HFFc6 (cell line): Measurements from ENCODE around the gene ST7. TPM values are rescaled to one million over a fixed set of nuclear protein-coding genes. Genes with fewer than 3 reads are reported as not detected.
A peak's percentile ranks its signal among the peaks of the same experiment; 100 is the strongest.

Experiments used
- DNase-seq: peaks from one replicate; pipeline ENCODE4 v3.0.0-alpha.2; 2018
- H3K27ac Mint-ChIP-seq: 2 replicates; pipeline ENCODE4 v1.8.0; 2020; ENCODE audit warnings: mild to moderate bottlenecking, mixed read lengths
- H3K27me3 Mint-ChIP-seq: 2 replicates; pipeline ENCODE4 v1.8.0; 2021; ENCODE audit warnings: mild to moderate bottlenecking, moderate library complexity, mixed read lengths; ENCODE audit not compliant: insufficient read depth
- H3K36me3 Mint-ChIP-seq: 2 replicates; pipeline ENCODE4 v1.8.0; 2021; ENCODE audit warnings: low read depth, mixed read lengths
- H3K4me1 Mint-ChIP-seq: 2 replicates; pipeline ENCODE4 v1.8.0; 2020; ENCODE audit warnings: low read depth, mixed read lengths
- H3K4me3 Mint-ChIP-seq: 2 replicates; pipeline ENCODE4 v1.8.0; 2020; ENCODE audit warnings: mild to moderate bottlenecking, moderate library complexity, mixed read lengths
- H3K9me3 Mint-ChIP-seq: 2 replicates; pipeline ENCODE4 v1.8.0; 2020; ENCODE audit warnings: mild to moderate bottlenecking, mixed read lengths
- CTCF ChIP-seq: fragments of 200-600 bp; sonication (generic); IDR thresholded peaks from 2 replicates; pipeline ENCODE4 v1.5.0; 2021; ENCODE audit warnings: antibody characterized with exemption, mild to moderate bottlenecking
- total RNA-seq, 6 experiments: library from RNA; stranded (reverse); fragmentation: NEBNext Ultra II Directional; extraction: Animal tissue kit (Norgen Biotek cat#: 25700); gene quantifications; 2 replicates in 1 of 6; 3 replicates in 5 of 6; pipeline ENCODE4 v1.2.3, GENCODE V29; 2021

The ST7 gene
- total RNA-seq, 6 experiments from 2014 or later, result 13.5 to 18.8 (median 16.8) TPM

GRCh38 chr7:116918704-116919103, 34.6 kb upstream of the ST7 start:
- Mint-ChIP-seq H3K4me3 (no peak overlapping the region), H3K27ac (no peak overlapping the region), H3K27me3 (peaks cover 3% of the 10 kb centered on the region; the same call in 1 of the 2 replicates), H3K9me3 (no peaks in the 10 kb centered on the region), H3K4me1 (peaks cover 5% of the 10 kb centered on the region; the same call in 1 of the 2 replicates), H3K36me3 (peaks cover 19% of the 10 kb centered on the region)
- DNase-seq, result peak; percentile 3
- no peak for TF ChIP-seq CTCF

- H3K27ac Mint-ChIP-seq, result no peak overlapping the region
- peaks cover 19% of the 10 kb centered on the region for H3K36me3 Mint-ChIP-seq
- no peak for DNase-seq
- H3K4me3 Mint-ChIP-seq, result no peak overlapping the region
- TF ChIP-seq CTCF, result no peak
- H3K9me3 Mint-ChIP-seq, result no peaks in the 10 kb centered on the region
- H3K27me3 Mint-ChIP-seq, result peaks cover 4% of the 10 kb centered on the region; the same call in 1 of the 2 replicates
- peaks cover 12% of the 10 kb centered on the region; the same call in 1 of the 2 replicates for H3K4me1 Mint-ChIP-seq
These were observed 32.9 kb upstream of the ST7 start for GRCh38 chr7:116920359-116920758.

- Mint-ChIP-seq H3K27me3 (peaks cover 4% of the 10 kb centered on the region; the same call in 1 of the 2 replicates), H3K9me3 (no peaks in the 10 kb centered on the region), H3K4me1 (peaks cover 12% of the 10 kb centered on the region; the same call in 1 of the 2 replicates), H3K27ac (no peak overlapping the region), H3K36me3 (peaks cover 17% of the 10 kb centered on the region), H3K4me3 (no peak overlapping the region)
- no peak for TF ChIP-seq CTCF
- DNase-seq, result no peak
These were observed 30.8 kb upstream of the ST7 start for GRCh38 chr7:116922545-116922944.

GRCh38 chr7:116924741-116925140, 28.6 kb upstream of the ST7 start:
- peaks cover 8% of the 10 kb centered on the region; the same call in 1 of the 2 replicates for H3K36me3 Mint-ChIP-seq
- TF ChIP-seq CTCF, result no peak
- no peak for DNase-seq
- no peaks in the 10 kb centered on the region for H3K9me3 Mint-ChIP-seq
- peaks cover 4% of the 10 kb centered on the region; the same call in 1 of the 2 replicates for H3K27me3 Mint-ChIP-seq
- no peak overlapping the region for H3K27ac Mint-ChIP-seq
- H3K4me1 Mint-ChIP-seq, result peaks cover 18% of the 10 kb centered on the region; the same call in 1 of the 2 replicates
- H3K4me3 Mint-ChIP-seq, result no peak overlapping the region

GRCh38 chr7:116929021-116929420, 24.3 kb upstream of the ST7 start:
- Mint-ChIP-seq H3K4me1 (peaks cover 25% of the 10 kb centered on the region), H3K4me3 (no peak overlapping the region), H3K9me3 (no peaks in the 10 kb centered on the region), H3K27ac (no peak overlapping the region), H3K27me3 (no peaks in the 10 kb centered on the region; the same call in 1 of the 2 replicates), H3K36me3 (no peaks in the 10 kb centered on the region)
- TF ChIP-seq CTCF, result no peak
- DNase-seq, result no peak
